ENCODE data around the gene RABGEF1. TPM values are rescaled to one million over a fixed set of nuclear protein-coding genes. Genes with fewer than 3 reads are reported as not detected.

Gene RABGEF1
- total and polyA plus RNA-seq, 2 donors (not counting 3 experiments of a cell fraction or from before 2014, with no cell fraction given) = 11.6 to 15.5 TPM

- dilution Hi-C loops (cut with MboI; ENCODE audit: extremely low pct_ligation_motif_present, low sequenced_read_pairs) = no loop called here
- H3K36me3 ChIP-seq (ENCODE audit: control insufficient read depth in 2 of 2, extremely low read depth in 1 of 2, insufficient read depth in 2 of 2, low read length in 2 of 2) = no peaks in the 10 kb centered on the region
- no peaks in the 10 kb centered on the region for H3K79me2 ChIP-seq (ENCODE audit: control insufficient read depth, insufficient read depth, low read length)
- H3K27ac ChIP-seq (ENCODE audit: insufficient read depth, low read depth, low read length) = no peak overlapping the region
- H3K27me3 ChIP-seq (ENCODE audit: control insufficient read depth in 2 of 2, insufficient read depth in 2 of 2, low read length in 2 of 2) = no peaks in the 10 kb centered on the region
- CTCF ChIA-PET = no interaction called here
- no peak overlapping the region for H3K4me2 ChIP-seq (ENCODE audit: insufficient read depth, low read length)
- no peaks in the 10 kb centered on the region for H3K9me3 ChIP-seq (replicated peaks; ENCODE audit: control insufficient read depth, insufficient read depth, low read length)
- no peak for DNase-seq (ENCODE audit: low read depth, low spot score)
- intact Hi-C loops (cut with micrococcal nuclease) = no loop called here
- POLR2A ChIA-PET = no interaction called here
- no peak overlapping the region for H2AFZ ChIP-seq (ENCODE audit: low read depth, low read length)
- H4K20me1 ChIP-seq (replicated peaks; ENCODE audit: control insufficient read depth, extremely low read depth, insufficient read depth, low read length) = no peaks in the 10 kb centered on the region
- H3K4me1 ChIP-seq (ENCODE audit: control insufficient read depth, extremely low read depth, insufficient read depth, low read length) = no peaks in the 10 kb centered on the region
- no TSS peak for BruUV-seq (replicated peaks)
- no peaks in the 10 kb centered on the region for H3K9me1 ChIP-seq (replicated peaks; ENCODE audit: control insufficient read depth, extremely low read depth, insufficient read depth, low read length)
- no peak overlapping the region for H3K9ac ChIP-seq (replicated peaks; ENCODE audit: extremely low read depth, insufficient read depth, low read length)
- FAIRE-seq = no peak
- no peak for TF ChIP-seq MYC (IDR thresholded peaks at IDR 0.05; ENCODE audit: low read depth, low read length)
- no peak for TF ChIP-seq MAX (IDR thresholded peaks at IDR 0.05; ENCODE audit: insufficient read depth, insufficient read length)
- no peak for TF ChIP-seq FOS (IDR thresholded peaks at IDR 0.05; ENCODE audit: borderline replicate concordance, insufficient read depth, low read length)
- TF ChIP-seq EZH2 (IDR thresholded peaks at IDR 0.05; ENCODE audit: borderline replicate concordance, low read depth, low read length, severe bottlenecking) = no peak
- TF ChIP-seq JUN (IDR thresholded peaks at IDR 0.05; ENCODE audit: borderline replicate concordance, insufficient read depth, insufficient read length, low read depth) = no peak
- no peak for TF ChIP-seq POLR2AphosphoS5 (IDR thresholded peaks at IDR 0.05; ENCODE audit: insufficient read depth, low read depth, low read length)
- no peak for TF ChIP-seq GATA2 (IDR thresholded peaks at IDR 0.05; ENCODE audit: insufficient read depth, insufficient read length, low read depth, low read length)
- no peak for TF ChIP-seq POLR2A (IDR thresholded peaks at IDR 0.05; ENCODE audit: low read depth, low read length)
- H3K4me3 ChIP-seq (replicated peaks in 1 of 3; ENCODE audit: insufficient read depth in 1 of 3, low read depth in 1 of 3, low read length in 3 of 3) = no peak overlapping the region
These were observed 47.2 kb upstream of the RABGEF1 start for GRCh38 chr7:66693331-66693730.

GRCh38 chr7:66694286-66694685 is 46.2 kb upstream of the RABGEF1 start:
- Histone ChIP-seq H3K9me3 (replicated peaks; ENCODE audit: control insufficient read depth, insufficient read depth, low read length) (no peaks in the 10 kb centered on the region), H4K20me1 (replicated peaks; ENCODE audit: control insufficient read depth, extremely low read depth, insufficient read depth, low read length) (no peaks in the 10 kb centered on the region), H3K4me1 (ENCODE audit: control insufficient read depth, extremely low read depth, insufficient read depth, low read length) (no peaks in the 10 kb centered on the region), H3K4me2 (ENCODE audit: insufficient read depth, low read length) (no peak overlapping the region), H3K79me2 (ENCODE audit: control insufficient read depth, insufficient read depth, low read length) (no peaks in the 10 kb centered on the region), H3K36me3 (ENCODE audit: control insufficient read depth in 2 of 2, extremely low read depth in 1 of 2, insufficient read depth in 2 of 2, low read length in 2 of 2) (no peaks in the 10 kb centered on the region), H2AFZ (ENCODE audit: low read depth, low read length) (no peak overlapping the region), H3K27ac (ENCODE audit: insufficient read depth, low read depth, low read length) (no peak overlapping the region), H3K4me3 (replicated peaks in 1 of 3; ENCODE audit: insufficient read depth in 1 of 3, low read depth in 1 of 3, low read length in 3 of 3) (no peak overlapping the region), H3K9me1 (replicated peaks; ENCODE audit: control insufficient read depth, extremely low read depth, insufficient read depth, low read length) (no peaks in the 10 kb centered on the region), H3K9ac (replicated peaks; ENCODE audit: extremely low read depth, insufficient read depth, low read length) (no peak overlapping the region), H3K27me3 (ENCODE audit: control insufficient read depth in 2 of 2, insufficient read depth in 2 of 2, low read length in 2 of 2) (no peaks in the 10 kb centered on the region)
- intact Hi-C loops (cut with micrococcal nuclease) = no loop called here
- no peak for FAIRE-seq
- dilution Hi-C loops (cut with MboI; ENCODE audit: extremely low pct_ligation_motif_present, low sequenced_read_pairs) = no loop called here
- TF ChIP-seq MAX (IDR thresholded peaks at IDR 0.05; ENCODE audit: insufficient read depth, insufficient read length) (no peak), POLR2A (IDR thresholded peaks at IDR 0.05; ENCODE audit: low read depth, low read length) (no peak), EZH2 (IDR thresholded peaks at IDR 0.05; ENCODE audit: borderline replicate concordance, low read depth, low read length, severe bottlenecking) (no peak), FOS (IDR thresholded peaks at IDR 0.05; ENCODE audit: borderline replicate concordance, insufficient read depth, low read length) (no peak), JUN (IDR thresholded peaks at IDR 0.05; ENCODE audit: borderline replicate concordance, insufficient read depth, insufficient read length, low read depth) (no peak), POLR2AphosphoS5 (IDR thresholded peaks at IDR 0.05; ENCODE audit: insufficient read depth, low read depth, low read length) (no peak), MYC (IDR thresholded peaks at IDR 0.05; ENCODE audit: low read depth, low read length) (no peak), GATA2 (IDR thresholded peaks at IDR 0.05; ENCODE audit: insufficient read depth, insufficient read length, low read depth, low read length) (no peak), CTCF (IDR thresholded peaks at IDR 0.05; ENCODE audit: extremely low read depth in 1 of 2, insufficient read depth in 1 of 2, low read depth in 1 of 2, low read length in 2 of 2) (no peak)
- POLR2A ChIA-PET = no interaction called here
- no peak for DNase-seq (ENCODE audit: low read depth, low spot score)
- no TSS peak for BruUV-seq (replicated peaks)
- CTCF ChIA-PET = no interaction called here

Data from endothelial cell of umbilical vein (primary cell).